Mucosa of stomach (tissue), 1 donor: Measurements from ENCODE around the gene CALD1.
"Not testable (repeated sequence)": the region's sequence is repeated elsewhere in the genome, so short reads cannot be mapped to it uniquely, and the experiment has no call there.

Source experiments
- H3K27me3 ChIP-seq: one replicate; pipeline ENCODE4 v1.7.0; 2013; ENCODE audit warnings: mild to moderate bottlenecking, low read length; ENCODE audit not compliant: control insufficient read depth, insufficient read depth
- H3K36me3 ChIP-seq: one replicate; pipeline ENCODE4 v1.7.0; 2013; ENCODE audit warnings: low read length; ENCODE audit not compliant: control insufficient read depth, insufficient read depth
- H3K4me1 ChIP-seq: one replicate; pipeline ENCODE4 v1.7.0; 2013; ENCODE audit warnings: mild to moderate bottlenecking, low read length; ENCODE audit not compliant: control insufficient read depth, insufficient read depth
- H3K4me3 ChIP-seq: one replicate; pipeline ENCODE4 v1.7.0; 2013; ENCODE audit warnings: low read length
- H3K9ac ChIP-seq: one replicate; pipeline ENCODE4 v1.7.0; 2013; ENCODE audit warnings: mild to moderate bottlenecking, low read length, moderate library complexity
- H3K9me3 ChIP-seq: one replicate; pipeline ENCODE4 v1.7.0; 2013; ENCODE audit warnings: mild to moderate bottlenecking, low read length, moderate library complexity; ENCODE audit not compliant: control insufficient read depth
- donor health status: Pancreatic carcinoma.

The CALD1 gene

DNA sequence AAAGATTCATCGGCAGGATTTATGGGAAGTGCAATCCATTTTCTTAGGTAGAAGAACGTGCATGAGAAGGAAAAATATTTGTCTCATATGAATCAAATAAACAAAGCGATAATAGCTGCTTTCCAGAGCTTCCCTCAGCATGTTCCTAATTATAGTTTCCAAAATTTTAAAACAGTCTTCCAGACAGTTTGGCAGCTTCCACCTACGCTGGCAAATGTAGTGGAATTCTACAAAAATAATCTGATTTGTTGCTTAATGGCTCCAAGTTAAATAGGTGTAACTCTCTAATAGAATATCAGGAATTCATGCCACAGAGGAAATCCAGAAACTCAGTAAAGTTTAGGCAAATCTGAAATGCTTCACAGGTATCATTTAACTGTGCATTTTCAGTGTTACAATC, 183.6 kb downstream of the CALD1 start:
- Histone ChIP-seq H3K36me3 (no peaks in the 10 kb centered on the region), H3K4me3 (no peak overlapping the region), H3K9ac (no peak overlapping the region), H3K9me3 (no peaks in the 10 kb centered on the region), H3K27me3 (no peaks in the 10 kb centered on the region), H3K4me1 (no peaks in the 10 kb centered on the region)

GRCh38 chr7:134966691-134967090, 187.3 kb downstream of the CALD1 start:
- H3K9ac ChIP-seq: no peak overlapping the region

GRCh38 chr7:134968110-134968509, 188.7 kb downstream of the CALD1 start:
- Histone ChIP-seq H3K9me3 (no peaks in the 10 kb centered on the region), H3K9ac (no peak overlapping the region), H3K27me3 (no peaks in the 10 kb centered on the region), H3K36me3 (no peaks in the 10 kb centered on the region), H3K4me3 (no peak overlapping the region), H3K4me1 (no peaks in the 10 kb centered on the region)

More at GRCh38 chr7:134966691-134967090, 187.3 kb downstream of the CALD1 start:
- H3K27me3 ChIP-seq: no peaks in the 10 kb centered on the region
- H3K4me3 ChIP-seq: no peak overlapping the region
- no peaks in the 10 kb centered on the region for H3K4me1 ChIP-seq
- no peaks in the 10 kb centered on the region for H3K36me3 ChIP-seq
- no peaks in the 10 kb centered on the region for H3K9me3 ChIP-seq

- not testable (repeated sequence) for H3K4me1 ChIP-seq, H3K4me3 ChIP-seq, H3K36me3 ChIP-seq, H3K9me3 ChIP-seq, H3K9ac ChIP-seq, H3K27me3 ChIP-seq
Observed at GRCh38 chr7:134981645-134982044, 202.2 kb downstream of the CALD1 start.

DNA sequence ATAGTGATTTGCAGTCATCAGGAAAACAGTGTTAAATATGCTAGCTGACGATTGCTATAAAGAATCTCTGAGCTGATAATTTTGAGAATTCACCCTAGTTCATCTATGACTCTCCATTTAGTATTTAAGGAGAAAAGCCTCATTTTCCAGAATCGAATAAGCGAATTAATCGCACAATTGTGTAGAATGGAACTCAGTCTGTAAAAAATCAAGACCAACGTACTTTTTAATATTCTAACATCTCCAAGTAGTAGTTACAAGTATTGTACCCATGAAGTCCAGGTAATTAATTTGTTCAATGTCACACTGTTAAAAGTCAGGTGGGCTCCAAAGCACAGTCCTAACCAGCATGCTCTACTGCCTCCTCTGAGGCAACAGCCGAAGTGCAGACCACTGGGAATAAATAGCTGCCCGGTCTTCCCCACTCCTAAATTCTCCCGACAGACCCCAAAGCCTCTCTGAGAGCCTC, 206.5 kb downstream of the CALD1 start:
- Histone ChIP-seq H3K9ac (peak overlapping the region; percentile 66), H3K4me3 (peak overlapping the region; percentile 66), H3K27me3 (no peaks in the 10 kb centered on the region)

DNA sequence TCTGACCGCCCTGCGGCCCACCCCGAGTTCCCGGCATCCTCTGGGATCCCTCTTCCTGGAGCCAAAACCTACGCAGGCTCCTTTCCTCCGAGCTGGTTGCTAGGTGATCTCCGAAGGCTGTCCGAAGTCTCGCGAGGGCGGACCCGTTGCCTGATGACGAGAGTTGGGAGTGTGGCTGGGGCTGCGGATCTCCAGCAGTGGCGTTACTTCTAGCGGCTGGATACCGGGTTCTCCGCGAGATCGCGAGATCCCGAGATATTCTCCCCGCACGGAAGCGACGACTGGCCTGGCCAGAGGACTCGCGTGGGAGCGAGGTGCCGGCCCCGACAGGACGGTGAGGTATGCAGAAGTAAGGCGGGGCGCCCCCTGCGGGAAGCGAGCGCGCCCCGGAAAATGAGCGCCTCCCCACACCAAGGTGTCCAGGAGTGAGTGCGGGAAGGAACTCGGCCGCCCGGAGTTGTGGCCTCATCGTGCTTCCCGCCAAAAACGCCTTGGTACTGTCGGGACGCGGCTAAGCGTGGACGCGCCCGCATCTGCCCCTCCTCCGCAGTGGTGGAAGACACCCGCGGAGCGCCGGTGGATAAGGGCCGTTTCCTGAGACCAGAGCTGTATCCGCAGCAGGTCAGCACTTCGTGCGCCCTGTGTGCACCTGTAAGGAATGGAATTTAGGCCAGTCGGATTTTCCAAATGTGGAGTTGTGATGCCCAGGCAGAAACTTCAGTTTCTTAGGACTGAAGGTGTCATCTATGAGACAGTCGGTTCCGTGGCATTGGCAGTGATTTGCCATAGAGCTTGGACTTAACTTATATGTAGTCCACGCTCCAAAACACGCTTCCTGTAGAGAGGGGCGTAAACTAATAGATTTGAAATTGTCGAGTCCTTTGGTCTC, 207.2 kb downstream of the CALD1 start, which contains the start of gene AGBL3:
AGBL3 (plus strand) TSS at position 146 of the 889 bp plus-strand sequence. CDS start 1,426 bp downstream, outside the sequence.
- Histone ChIP-seq H3K4me1 (peaks cover 11% of the 10 kb centered on the region), H3K36me3 (no peaks in the 10 kb centered on the region), H3K9me3 (no peaks in the 10 kb centered on the region), H3K27me3 (no peaks in the 10 kb centered on the region), H3K4me3 (peak within 1 kb of the TSS; percentile 66), H3K9ac (peak within 1 kb of the TSS; percentile 66)

More for the DNA sequence above, 206.5 kb downstream of the CALD1 start:
- Histone ChIP-seq H3K36me3 (no peaks in the 10 kb centered on the region), H3K9me3 (no peaks in the 10 kb centered on the region), H3K4me1 (peaks cover 4% of the 10 kb centered on the region)

GRCh38 chr7:134988161-134988560, 208.7 kb downstream of the CALD1 start:
- no peaks in the 10 kb centered on the region for H3K36me3 ChIP-seq
- H3K9me3 ChIP-seq: no peaks in the 10 kb centered on the region
- H3K27me3 ChIP-seq: no peaks in the 10 kb centered on the region
- no peak overlapping the region for H3K9ac ChIP-seq
- peaks cover 25% of the 10 kb centered on the region for H3K4me1 ChIP-seq
- no peak overlapping the region for H3K4me3 ChIP-seq

DNA sequence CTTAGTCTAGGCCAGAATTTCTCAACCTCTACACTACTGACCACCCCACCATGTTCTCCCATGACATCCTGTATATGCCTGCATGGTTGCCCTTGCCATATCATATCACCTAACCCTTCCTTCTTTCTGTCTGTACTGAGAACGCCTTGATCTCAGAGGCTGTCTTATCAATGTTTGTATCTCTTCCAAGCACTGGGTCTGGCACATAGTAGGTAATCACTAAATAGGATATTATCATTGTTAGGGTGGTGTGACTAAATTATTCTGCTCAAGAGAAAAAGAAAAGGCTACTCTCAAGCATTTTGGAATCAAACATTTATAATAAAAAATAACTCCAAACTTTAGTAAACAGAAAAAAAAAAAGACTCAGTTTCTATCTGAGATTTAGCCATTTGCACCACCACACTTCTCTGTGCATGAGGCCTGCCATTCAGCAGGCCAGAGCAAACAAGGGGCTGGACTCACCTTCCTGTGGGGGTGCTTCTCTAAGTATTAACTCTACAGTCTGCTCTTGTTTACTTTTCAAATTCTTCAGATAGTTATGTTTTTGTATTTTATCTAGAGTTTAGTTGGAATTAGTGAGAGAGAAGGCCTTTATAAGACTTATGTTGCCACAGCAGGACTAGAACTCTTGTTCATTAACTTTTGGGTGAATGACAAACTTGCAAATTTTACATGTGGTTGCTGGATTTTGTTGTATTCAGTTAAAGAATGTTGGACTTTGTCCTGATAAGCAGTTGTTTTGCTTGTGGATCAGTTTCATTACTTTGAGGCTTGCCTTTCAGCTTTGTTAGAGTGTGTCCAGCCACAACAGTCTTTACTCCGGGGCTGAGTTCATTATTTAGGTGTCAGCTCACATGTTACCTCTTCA, 212.3 kb downstream of the CALD1 start:
- Histone ChIP-seq H3K36me3 (no peaks in the 10 kb centered on the region), H3K4me3 (no peak overlapping the region), H3K9ac (peak overlapping the region; percentile 22), H3K9me3 (no peaks in the 10 kb centered on the region), H3K4me1 (peaks cover 25% of the 10 kb centered on the region), H3K27me3 (no peaks in the 10 kb centered on the region)

DNA sequence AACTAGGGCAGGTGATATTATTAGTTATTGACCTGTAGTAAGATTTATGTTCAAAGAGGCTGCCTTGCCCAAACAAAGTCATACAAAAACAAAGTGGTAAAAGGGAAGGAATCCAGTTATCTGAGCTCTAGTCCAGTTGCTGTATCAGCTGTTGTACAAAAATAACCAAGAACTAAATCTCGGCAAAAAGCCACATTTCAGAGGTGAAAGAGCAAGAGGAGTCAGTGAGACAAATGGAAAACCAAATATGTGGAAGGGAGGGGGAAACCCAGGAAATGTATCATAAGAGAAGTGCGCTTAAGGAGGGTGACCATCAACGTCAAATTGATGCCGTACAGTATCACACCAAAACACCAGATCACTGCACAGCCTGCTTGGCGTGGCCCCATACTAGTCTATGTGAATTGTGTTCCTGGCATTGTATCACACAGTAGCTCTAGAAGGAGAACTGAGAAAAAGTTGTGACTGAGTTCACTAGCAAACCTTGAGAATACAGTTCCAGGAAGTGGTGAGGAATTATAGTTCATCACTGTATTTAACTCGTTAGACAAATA, 213.3 kb downstream of the CALD1 start:
- H3K4me1 ChIP-seq: peaks cover 25% of the 10 kb centered on the region
- H3K36me3 ChIP-seq: no peaks in the 10 kb centered on the region
- no peak overlapping the region for H3K9ac ChIP-seq
- H3K27me3 ChIP-seq: no peaks in the 10 kb centered on the region
- H3K9me3 ChIP-seq: no peaks in the 10 kb centered on the region
- no peak overlapping the region for H3K4me3 ChIP-seq

DNA sequence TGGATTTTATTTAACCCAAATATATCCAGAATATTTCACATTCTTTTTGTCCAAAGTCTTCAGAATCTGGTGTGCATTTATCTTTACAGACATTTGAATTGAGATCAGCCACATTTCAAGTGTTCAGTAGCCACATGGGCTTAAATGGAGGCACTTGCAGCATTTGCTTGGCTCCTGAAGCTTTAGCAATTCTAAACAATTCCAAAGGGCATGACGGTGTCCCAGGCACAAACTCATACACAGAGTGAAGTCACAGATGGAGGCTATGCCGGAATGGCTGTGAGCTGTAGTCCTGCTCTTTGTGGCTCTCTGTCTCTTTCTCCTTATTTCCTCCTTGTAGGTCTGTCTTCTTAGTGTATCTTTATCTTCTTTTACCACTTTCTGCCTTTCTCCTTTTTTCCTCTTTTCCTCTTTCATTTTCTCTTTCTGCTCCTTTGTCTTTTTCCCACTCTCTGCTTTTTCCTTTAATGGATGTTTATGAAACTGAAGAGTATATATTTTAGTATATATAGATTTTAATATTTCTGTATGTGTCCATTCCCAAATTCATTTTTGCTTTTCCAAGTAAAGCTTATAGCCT, 214.5 kb downstream of the CALD1 start:
- no peak overlapping the region for H3K4me3 ChIP-seq
- H3K4me1 ChIP-seq: peaks cover 25% of the 10 kb centered on the region
- no peaks in the 10 kb centered on the region for H3K9me3 ChIP-seq
- no peak overlapping the region for H3K9ac ChIP-seq
- no peaks in the 10 kb centered on the region for H3K27me3 ChIP-seq
- H3K36me3 ChIP-seq: no peaks in the 10 kb centered on the region

- no peak overlapping the region for H3K4me3 ChIP-seq
- H3K4me1 ChIP-seq: peaks cover 25% of the 10 kb centered on the region
- no peak overlapping the region for H3K9ac ChIP-seq
- no peaks in the 10 kb centered on the region for H3K27me3 ChIP-seq
- H3K36me3 ChIP-seq: no peaks in the 10 kb centered on the region
- no peaks in the 10 kb centered on the region for H3K9me3 ChIP-seq
Observed at GRCh38 chr7:134995239-134996096, 216.0 kb downstream of the CALD1 start.
